ENCODE data around the gene OXNAD1.

Gene OXNAD1, protein sequence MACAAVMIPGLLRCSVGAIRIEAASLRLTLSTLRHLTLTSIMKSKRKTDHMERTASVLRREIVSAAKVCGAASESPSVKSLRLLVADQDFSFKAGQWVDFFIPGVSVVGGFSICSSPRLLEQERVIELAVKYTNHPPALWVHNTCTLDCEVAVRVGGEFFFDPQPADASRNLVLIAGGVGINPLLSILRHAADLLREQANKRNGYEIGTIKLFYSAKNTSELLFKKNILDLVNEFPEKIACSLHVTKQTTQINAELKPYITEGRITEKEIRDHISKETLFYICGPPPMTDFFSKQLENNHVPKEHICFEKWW

GRCh38 chr3:16264708-16265454 is at the start of gene OXNAD1, which contains the start of gene DPH3:
Gene OXNAD1 (plus strand): TSS chr3:16265212. CDS start chr3:16270953, 5,741 bp downstream.
Gene DPH3 (minus strand): TSS chr3:16264943. CDS start chr3:16264876, 67 bp downstream.
- DNase-seq (ENCODE audit: low read depth), result peak; percentile 99

DNA sequence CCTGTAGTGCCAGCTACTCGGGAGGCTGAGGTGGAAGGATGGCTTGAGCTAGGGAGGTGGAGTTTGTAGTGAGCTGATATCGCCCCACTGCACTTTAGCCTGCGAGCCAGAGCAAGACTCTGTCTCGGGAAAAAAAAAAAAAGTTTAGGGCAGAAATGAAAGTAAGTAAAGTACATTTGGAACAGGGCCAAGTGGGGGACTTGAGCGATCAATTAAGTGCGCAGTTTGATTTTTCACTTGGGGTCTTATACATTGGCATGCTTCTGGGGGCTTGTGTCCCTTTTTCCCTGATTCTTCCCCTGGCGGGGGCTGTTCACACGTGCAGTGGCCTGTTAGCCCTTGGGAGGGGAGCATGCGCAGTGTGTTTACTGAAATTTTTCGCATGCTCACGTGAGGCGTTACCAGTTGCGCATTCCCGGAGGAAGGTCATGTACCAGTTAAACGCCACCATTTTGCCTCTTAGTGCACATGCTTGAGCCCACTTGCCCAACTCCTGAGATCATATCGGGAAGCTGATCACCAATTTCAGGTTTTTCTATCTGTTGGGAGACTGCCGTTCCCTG is 48.6 kb upstream of the OXNAD1 start:
- DNase-seq (ENCODE audit: low read depth), result no peak

DNA sequence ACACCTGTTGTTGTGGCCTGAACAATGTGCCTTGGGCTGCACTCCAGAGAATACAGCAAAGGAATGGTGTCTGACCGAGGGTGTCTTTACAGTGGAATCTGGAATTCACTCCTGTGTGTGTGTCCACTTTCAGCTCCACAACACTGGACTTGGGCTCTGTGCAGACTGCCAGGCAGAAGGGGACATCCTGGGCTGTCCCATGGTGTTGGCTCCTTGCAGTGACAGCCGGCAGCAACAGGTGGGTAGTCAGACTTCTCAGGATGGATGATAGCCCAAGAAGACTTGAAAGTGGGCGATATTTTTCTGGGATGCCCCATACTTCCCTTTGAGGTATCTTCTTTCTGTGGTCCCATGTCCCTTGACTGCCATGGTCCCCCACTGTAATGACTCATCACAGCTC is 45.2 kb upstream of the OXNAD1 start:
- DNase-seq (ENCODE audit: low read depth), result no peak

DNA sequence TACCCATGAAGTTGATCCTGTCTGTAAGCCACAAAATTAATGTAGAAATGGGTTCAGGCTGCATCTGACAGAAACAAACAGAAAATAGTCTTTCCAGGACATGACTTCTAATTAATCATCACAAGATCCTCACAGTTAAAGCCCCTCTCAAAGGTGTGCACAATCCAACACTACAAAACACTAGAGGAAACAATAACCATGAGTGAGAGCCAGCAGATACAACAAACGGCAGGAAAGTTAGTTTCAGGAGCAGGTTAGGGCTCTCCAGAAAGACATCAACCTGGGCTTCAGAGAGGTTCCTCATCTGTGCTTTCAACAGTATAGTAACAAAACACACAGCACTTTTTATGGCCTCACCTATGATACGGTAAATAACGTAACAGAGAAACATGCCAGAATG is 43.0 kb upstream of the OXNAD1 start:
- DNase-seq (ENCODE audit: low read depth), result no peak

- DNase-seq (ENCODE audit: low read depth), result no peak
These were observed 42.5 kb upstream of the OXNAD1 start for GRCh38 chr3:16222547-16222946.

DNA sequence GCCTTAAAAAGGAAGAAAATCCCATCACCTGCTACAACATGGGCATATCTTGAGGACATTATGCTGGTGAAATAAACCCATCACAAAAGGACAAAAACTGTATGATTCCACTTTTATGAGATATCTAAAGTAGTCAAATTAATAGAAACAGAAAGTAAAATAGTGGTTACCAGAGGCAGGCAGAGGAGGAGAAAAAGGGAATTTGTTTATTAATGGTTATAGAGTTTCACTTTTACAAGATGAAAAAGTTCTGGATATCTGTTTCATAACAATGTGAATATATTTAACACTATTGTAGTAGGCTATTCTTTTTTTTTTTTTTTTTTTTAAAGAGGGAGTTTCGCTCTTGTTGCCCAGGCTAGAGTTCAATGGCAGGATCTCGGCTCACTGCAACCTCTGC is 40.7 kb upstream of the OXNAD1 start:
- DNase-seq (ENCODE audit: low read depth), result no peak

- DNase-seq (ENCODE audit: low read depth), result no peak
These were observed 37.4 kb upstream of the OXNAD1 start for GRCh38 chr3:16227566-16227965.

DNA sequence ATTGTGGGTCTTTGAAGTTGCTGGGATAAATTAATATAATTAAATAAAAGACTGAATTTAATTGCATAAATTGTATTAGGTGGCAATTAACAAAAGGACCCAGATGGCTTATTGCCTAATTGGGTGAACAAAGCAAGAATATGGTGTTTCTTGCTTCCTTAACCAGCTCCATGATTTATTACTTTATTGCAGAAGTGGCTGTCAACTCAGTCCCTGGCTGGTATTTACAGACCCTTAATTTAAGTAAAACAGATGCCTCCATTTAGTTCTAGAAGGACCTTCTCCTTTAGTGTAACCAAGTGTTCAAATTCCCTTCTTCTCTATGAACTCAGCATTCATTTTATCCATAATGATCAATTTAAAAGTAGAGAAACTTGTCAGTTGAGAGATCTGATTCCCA is 35.3 kb upstream of the OXNAD1 start:
- DNase-seq (ENCODE audit: low read depth), result no peak

- no peak for DNase-seq (ENCODE audit: low read depth)
These were observed 33.0 kb upstream of the OXNAD1 start for GRCh38 chr3:16231983-16232382.

GRCh38 chr3:16233806-16234205 is 31.2 kb upstream of the OXNAD1 start:
- DNase-seq (ENCODE audit: low read depth), result no peak

DNA sequence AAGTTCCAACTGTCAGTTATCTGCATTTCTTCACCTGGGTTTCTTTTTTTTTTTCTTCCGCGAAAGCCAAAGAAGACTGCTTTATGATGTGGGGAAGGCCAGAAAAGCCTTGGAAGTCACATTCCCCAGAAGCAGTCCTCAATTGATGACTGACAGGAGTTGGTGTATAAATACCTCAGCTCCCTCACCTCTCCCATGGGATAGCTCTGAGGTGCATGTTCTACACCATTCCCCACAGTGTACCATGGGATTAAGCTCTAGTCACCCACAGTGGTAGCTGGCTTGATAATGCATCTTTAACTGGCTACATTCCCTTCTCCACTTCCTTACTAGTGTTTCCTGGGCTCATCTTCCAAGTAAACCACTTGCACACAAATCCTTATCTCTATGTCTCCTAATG is 30.7 kb upstream of the OXNAD1 start:
- no peak for DNase-seq (ENCODE audit: low read depth)

- DNase-seq (ENCODE audit: low read depth), result no peak
These were observed 28.9 kb upstream of the OXNAD1 start for GRCh38 chr3:16236030-16236639.

- no peak for DNase-seq (ENCODE audit: low read depth)
These were observed 28.1 kb upstream of the OXNAD1 start for GRCh38 chr3:16236856-16237393.

- DNase-seq (ENCODE audit: low read depth), result no peak
These were observed 25.8 kb upstream of the OXNAD1 start for GRCh38 chr3:16239086-16239770.

- DNase-seq (ENCODE audit: low read depth), result no peak
These were observed 25.2 kb upstream of the OXNAD1 start for GRCh38 chr3:16239780-16240179.

DNA sequence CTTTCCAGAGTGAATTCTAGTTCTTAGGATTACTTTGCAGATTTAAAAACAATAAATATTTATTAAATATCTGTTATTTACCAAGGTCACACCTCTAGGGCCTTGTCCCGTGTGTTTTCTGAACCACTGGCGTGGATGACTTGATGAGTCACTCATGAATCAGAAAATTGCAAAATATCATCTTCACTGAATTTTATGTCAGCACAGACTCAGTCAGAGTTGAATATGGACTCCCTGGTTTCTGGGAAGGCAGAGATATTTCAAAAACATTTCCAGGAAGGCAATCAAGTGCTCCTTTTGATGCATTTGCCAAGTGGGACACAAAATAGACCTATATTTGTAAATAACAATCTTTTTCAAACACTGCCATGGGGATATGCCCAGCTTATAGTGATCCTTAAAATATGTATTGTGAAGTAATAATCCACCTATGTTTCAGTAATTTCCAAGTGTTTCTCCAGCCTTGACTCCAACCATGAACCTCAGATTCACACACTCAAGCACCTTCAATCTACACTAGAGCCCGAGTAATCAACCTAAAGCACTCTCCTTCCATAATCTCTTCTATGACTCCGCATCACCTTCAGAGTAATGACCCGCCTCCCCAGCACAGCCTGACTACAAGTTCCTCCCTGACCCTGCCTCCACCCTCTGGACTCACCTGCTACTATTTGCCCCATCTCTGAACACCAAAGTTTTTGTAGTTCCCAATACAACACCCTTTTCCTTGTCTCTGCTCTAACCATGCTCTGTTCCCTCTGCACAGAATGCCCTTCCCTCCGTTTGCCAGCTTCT is 24.6 kb upstream of the OXNAD1 start:
- no peak for DNase-seq (ENCODE audit: low read depth)

GRCh38 chr3:16241225-16241624 is 23.8 kb upstream of the OXNAD1 start:
- DNase-seq (ENCODE audit: low read depth), result no peak

GRCh38 chr3:16242177-16242576 is 22.8 kb upstream of the OXNAD1 start:
- no peak for DNase-seq (ENCODE audit: low read depth)

GRCh38 chr3:16243706-16244490 is 21.1 kb upstream of the OXNAD1 start:
- DNase-seq (ENCODE audit: low read depth), result no peak

- DNase-seq (ENCODE audit: low read depth), result no peak
These were observed 19.4 kb upstream of the OXNAD1 start for GRCh38 chr3:16245609-16246008.

Measured in stimulated activated CD8-positive, alpha-beta memory T cell treated with anti-CD3 and anti-CD28 coated beads, Interleukin-15, amount 100 ng/mL, for 24 hours (primary cell).